Hypothalamus (tissue), 51 donors: Measurements from ENCODE around the gene SPTY2D1.
"Not testable (repeated sequence)": the region's sequence is repeated elsewhere in the genome, so short reads cannot be mapped to it uniquely, and the experiment has no call there.

ENCODE experiments used
- DNase-seq, 51 donors: peaks; one replicate each; lab custom pipeline; 2025; lab: John Stamatoyannopoulos, UW

Gene SPTY2D1, protein sequence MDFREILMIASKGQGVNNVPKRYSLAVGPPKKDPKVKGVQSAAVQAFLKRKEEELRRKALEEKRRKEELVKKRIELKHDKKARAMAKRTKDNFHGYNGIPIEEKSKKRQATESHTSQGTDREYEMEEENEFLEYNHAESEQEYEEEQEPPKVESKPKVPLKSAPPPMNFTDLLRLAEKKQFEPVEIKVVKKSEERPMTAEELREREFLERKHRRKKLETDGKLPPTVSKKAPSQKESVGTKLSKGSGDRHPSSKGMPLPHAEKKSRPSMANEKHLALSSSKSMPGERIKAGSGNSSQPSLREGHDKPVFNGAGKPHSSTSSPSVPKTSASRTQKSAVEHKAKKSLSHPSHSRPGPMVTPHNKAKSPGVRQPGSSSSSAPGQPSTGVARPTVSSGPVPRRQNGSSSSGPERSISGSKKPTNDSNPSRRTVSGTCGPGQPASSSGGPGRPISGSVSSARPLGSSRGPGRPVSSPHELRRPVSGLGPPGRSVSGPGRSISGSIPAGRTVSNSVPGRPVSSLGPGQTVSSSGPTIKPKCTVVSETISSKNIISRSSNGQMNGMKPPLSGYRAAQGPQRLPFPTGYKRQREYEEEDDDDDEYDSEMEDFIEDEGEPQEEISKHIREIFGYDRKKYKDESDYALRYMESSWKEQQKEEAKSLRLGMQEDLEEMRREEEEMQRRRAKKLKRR

DNA sequence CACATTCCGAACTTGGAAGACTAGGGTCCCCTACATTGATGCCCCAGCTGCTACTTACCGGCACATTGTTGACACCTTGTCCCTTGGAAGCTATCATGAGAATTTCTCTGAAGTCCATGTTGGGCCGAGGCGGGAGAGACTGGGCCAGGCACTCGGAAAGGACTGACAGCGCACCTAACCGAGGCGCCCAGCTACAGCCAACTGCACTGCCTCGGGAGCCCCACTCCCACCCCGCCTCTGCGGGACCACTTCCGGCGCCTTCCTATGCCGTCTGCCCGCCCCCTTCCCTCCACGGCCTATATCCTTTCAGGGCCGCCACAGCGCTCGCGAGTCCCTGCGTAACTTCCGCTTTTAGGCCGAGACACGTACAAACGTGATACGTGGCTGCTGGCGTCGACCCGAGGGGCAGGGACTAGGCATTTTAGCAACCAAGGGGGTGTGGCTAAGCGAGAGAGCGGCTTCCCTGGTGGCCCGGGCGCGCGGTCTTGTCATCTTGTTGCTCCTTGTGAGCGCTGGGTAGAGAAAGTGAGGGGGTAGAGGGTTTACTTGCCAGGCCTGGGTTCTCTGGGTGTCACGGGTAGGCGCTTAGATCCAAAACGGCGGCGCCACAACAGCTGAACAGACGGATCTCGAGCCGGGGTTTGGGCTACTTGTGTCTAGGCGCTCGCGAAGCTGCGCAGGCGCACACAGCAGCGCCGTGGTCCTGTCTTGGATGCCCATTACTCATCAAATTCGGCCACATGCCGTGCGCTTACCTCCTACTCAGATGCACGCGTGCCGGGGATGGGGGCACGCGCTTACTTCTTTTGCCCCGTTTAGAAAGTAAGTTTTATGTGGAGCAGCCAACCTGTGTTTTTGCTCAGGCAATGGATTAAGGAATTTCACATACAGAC lies at the start of gene SPTY2D1:
TSS of gene SPTY2D1 (minus strand) at position 203 of the 893 bp plus-strand sequence. CDS start at position 118, 85 bp downstream.
- DNase-seq: peak; percentile 82 to 99 (median 97)

DNA sequence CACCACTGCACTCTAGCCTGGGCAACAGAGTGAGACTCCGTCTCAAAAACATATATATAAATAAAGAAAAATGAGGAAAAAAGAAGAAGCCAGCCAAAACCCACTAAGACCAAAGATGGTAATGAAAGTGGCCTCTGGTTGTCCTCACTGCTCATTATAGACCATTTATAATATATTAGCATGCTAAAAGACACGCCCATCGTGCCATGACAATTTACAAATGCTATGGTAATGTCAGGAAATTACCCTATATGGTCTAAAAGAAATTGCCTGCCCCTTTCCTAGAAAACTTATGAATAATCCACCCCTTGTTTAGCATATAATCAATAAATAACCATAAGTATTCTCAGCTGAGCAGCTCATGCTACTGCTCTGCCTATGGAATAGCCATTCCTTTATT lies 48.3 kb upstream of the SPTY2D1 start:
- no peak for DNase-seq

DNA sequence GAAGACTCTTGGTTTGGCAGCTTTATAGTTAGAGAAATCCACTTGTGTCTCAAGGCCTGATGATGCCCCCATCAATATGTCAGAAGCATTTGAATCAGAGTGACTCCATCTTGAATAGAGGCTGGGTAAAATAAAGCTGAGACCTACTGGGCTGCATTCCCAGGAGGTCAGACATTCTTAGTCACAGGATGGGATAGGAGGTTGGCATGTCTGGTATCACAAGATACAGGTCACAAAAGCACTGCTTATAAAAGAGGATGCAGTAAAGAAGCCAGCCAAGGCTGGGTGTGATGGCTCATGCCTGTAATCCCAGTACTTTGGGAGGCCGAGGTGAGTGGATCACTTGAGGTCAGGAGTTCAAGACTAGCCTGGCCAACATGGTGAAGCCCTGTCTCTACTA lies 47.8 kb upstream of the SPTY2D1 start:
- not testable (repeated sequence) for DNase-seq

DNA sequence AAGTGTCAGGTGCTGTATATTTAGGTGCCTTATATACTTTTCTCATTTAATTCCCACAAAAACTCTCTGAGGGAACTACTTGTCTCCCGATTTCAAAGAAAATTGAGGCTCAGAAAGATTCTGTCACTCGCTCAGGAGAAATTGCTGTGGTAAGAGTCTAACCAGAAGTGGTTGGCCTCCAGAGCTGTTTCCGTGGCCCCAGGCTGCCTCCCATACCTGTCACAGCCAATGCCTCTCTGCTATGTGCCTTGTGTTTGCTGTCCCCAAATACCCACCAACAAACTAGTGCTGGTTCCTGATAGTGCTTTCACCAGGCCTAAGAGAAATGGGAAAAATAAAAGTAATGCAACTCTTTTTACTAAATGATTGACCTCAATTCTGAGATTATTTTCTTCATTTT lies 43.4 kb upstream of the SPTY2D1 start:
- DNase-seq: no peak

DNA sequence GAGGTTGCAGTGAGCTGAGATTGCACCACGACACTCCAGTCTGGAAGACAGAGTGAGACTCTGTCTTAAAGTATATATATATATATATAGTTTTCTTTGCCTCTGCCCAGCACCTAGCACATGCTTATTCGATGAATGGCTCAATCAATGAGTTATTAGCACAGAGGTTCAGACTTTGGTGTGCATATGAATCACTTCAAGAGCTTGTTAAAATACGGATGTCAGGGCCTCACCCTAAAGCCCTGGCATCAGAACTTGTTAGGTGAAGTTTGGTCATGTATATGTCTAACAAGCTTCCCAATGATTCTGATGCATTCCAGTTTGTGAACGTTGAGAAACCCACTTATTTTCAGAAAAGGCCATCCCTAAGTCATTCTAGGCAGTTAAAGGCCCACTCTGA lies 42.7 kb upstream of the SPTY2D1 start:
- DNase-seq: no peak

DNA sequence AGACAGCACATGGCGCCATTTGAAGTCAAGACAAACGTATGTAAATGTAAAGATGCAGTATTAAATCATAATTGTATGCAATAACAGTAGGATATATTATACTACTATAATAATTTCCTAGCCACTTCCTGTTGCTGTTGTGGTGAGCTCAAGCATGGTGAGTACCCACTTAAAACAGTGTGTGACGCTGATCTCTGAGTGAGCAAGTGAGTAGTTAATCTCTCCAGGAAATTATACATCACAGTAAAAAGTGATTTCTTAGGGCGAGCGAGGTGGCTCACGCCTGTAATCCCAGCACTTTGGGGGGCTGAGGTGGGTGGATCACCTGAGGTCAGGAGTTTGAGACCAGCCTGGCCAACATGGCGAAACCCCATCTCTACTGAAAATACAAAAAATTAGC lies 38.1 kb upstream of the SPTY2D1 start:
- DNase-seq: not testable (repeated sequence)

DNA sequence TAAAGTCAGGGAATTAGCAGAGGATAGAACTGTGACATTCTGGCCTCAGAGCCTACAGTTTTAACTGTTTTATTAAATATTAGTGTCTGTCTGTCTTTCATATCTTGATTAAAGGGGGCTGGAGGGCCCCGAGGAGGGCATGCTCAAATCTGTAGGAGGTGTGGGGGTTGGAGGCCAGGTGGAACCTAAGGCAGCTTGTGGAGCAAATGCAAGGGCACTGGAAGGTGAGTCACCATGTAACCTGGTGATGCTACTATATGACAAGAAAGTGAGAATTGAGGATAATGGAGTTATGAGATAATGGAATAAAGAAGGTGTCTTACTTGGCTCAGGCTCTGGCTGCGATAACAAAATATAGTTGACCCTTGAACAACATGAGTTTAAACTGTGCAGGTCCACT lies 37.1 kb upstream of the SPTY2D1 start:
- no peak for DNase-seq

DNA sequence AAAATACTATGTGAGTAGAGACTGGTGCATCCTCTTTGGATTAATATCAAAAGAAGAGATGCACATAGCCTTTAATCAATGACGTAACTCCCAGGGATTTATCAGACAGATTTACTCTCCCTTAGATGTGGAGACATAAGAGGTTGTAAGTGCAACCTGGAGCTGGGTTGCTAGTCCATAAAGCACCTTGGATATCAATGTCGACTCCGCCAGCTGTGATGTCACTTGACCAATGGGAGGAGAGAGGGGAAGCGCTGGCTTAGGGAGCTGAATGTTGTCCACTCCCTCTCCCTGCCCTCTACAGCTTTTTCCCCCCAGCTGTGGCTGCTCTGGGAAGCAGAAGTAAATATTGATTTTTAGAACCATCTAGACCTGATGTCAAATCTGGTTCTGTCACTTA lies 35.6 kb upstream of the SPTY2D1 start:
- DNase-seq: no peak

DNA sequence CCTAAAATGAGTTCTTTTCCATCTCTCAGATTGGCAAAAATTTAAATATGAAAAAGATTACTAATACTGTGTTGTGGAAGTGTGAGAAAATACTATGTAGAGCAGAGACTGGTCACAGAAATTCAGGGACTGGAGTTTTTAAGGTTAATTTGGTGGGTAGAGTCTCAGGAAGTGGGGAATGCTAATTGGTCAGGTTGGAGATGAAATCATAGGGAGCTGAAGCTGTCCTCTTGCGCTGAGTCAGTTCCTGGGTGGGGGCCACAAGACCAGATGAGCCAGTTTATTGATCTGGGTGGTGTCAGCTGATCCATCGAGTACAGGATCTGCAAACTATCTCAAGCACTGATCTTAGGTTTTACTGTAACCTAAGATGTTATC lies 35.1 kb upstream of the SPTY2D1 start:
- no peak for DNase-seq

DNA sequence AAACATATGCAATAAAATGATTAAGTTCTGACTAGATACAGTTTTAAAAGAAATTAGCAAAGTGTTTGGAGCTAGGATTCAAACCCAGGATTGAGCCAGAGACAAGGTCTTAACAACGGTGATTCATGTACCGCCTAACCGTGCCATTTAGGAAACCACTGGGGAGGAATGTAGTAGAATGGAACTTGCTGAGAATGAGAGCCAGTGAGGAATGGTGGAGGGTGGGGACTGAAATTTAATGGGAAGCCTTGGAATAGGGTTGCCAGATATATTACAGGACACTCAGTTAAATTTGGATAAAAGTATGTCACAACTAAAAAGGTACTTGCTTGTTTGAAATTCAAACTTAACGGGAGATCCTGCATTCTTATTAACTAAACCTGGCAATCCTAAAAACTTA lies 34.0 kb upstream of the SPTY2D1 start:
- DNase-seq: no peak

DNA sequence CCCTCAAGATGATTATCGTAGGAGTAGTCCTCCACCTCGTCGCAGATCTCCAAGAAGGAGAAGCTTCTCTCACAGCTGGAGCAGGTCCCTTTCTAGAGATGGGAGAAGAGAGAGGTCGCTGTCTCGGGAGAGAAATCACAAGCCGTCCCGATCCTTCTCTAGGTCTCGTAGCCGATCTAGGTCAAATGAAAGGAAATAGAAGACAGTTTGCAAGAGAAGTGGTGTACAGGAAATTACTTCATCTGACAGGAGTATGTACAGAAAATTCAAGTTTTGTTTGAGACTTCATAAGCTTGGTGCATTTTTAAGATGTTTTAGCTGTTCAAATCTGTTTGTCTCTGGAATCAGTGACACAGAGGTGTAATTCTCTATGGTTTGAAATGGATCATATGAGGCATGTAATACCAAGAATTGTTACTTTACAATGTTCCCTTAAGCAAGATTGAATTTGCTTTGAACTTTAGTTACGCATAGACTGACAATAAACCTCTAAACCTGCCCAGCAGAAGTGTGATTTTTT lies 31.3 kb upstream of the SPTY2D1 start:
- not testable (repeated sequence) for DNase-seq

DNA sequence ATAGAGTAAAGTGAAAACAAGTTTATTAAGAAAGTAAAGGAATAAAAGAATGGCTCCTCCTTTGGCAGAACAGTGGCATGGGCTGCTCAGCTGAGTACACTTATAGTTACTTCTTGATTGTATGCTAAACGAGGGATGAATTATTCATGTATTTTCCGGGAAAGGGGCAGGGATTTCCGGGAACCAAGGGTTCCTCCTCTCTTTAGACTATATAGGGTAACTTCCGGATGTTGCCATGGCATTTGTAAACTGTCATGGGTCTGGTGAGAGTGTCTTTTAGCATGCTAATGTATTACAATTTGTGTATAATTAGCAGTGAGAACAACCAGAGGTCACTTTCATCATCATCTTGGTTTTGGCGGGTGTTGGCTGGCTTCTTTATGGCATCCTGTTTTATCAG lies 23.5 kb upstream of the SPTY2D1 start:
- no peak for DNase-seq

DNA sequence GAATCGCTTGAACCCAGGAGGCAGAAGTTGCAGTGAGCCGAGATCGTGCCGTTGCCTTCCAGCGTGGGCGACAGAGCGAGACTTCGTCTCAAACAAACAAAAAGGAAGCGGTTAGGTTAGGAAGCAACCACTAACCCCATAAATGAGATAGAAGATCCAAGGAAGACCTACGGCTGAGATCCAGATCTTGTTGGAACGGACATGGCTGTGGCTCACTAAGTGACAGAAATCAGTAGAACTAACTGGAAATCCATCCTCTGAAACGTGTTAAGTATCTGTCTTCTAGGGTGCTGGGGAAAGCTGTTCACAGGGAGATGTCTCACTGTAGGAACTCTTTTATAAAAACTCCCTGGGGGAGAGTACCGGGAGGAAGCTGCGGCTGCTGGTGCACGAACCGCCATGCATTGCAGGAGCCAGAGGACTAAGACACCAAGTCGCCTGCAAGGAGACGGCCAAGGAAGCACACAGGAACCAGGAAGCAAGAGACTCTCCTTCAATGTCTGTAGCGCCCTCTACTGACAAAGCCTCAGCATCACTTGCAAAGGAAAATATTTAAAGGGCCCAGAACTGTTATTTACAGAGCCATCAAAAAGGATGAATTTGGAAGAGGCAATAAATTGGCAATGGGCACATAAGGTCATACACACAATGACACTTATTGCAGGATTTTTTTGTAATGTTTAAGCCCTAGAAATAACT lies 16.9 kb upstream of the SPTY2D1 start:
- no peak for DNase-seq

DNA sequence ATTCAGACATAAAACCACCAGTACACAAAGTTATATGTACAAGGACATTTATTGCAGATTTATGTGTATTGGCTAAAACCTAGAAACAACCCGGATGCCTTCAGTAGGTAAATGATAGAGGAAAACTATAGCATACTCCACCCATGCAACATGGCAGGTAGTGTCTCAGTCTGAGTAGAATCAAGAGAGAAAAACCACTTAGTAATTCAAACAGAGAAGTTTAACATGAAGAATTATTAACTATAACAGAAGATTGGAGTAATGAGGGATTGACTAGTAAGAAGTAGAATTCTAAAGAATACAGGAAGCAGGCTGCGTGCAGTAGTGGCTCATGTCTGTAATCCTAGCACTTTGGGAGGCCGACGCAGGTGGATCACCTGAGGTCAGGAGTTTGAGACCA lies 16.2 kb upstream of the SPTY2D1 start:
- no peak for DNase-seq

DNA sequence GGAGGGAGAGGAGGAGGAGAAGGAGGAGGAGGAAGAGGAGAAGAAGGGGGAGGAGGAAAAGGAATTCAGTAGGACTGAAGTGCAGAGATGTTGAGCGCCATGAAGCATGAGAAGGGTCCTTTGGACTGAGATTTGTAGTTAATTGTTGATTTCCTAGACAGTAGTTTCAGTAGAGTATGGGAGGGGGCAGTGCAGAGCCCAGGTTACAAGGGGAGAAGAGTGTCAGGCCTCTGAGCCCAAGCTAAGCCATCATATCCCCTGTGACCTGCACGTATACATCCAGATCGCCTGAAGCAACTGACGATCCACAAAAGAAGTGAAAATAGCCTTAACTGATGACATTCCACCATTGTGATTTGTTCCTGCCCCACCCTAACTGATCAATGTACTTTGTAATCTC lies 8.9 kb upstream of the SPTY2D1 start:
- not testable (repeated sequence) for DNase-seq

DNA sequence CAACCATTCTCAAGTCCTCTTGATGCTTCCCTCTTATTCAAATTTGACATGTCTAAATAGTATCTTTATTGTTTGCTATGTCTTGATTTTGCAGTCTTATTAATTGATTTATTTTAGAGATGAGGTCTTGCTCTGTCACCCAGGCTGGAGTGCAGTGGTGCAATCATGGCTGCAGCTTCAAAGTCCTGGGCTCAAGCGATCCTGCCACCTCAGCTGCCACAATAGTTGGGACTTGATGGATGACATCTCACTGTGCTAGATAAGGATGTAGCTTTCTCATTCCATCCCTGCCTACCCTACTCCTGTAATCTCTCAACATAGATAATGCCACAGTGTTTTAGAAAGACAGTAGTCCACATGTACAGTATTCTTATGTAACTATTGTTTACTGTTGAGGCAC lies 7.5 kb upstream of the SPTY2D1 start:
- no peak for DNase-seq

DNA sequence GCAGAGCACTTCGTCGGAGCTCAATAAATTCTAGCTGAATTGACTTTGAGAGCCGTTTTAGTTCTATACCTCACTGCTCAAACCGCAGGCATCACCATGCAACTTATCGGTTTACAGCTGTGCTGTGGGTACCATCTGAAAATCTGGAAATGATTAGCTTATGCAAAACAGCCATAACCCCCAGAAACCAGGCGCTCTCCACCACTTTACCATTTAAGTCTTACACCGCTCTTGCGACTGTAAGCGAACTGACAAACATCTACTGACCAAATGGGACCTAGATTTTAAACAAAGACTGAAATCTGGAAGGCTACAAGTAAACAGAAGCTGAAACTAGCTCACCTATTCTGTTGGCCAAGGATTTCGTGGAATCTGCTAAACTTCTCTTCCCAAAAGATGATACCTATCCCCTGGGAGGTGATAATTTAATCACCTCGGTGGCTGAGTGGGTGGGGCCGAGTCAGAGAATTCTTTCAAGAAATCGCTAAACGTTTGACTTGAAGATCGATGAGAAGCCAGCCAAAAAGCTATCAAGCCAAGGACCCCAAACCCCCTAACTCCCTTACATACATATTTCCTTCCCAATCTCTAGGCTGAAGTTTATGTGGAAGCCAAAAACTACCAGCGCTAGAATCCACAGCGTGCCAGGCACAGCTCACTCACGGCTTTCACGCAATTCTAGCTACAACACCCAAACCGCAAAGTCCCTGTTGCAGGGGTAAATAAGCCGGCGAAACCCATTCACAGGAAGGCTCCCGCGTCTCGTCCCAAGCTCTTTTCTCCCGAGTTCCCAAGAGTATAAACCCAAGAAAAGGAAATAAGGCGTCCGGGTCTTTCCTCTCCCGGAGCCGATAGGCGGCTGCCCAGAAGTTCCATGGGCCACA lies 644 bp downstream of the SPTY2D1 start:
- DNase-seq: peak in 5 of 51 donors; percentile 16 to 37 (median 28)

DNA sequence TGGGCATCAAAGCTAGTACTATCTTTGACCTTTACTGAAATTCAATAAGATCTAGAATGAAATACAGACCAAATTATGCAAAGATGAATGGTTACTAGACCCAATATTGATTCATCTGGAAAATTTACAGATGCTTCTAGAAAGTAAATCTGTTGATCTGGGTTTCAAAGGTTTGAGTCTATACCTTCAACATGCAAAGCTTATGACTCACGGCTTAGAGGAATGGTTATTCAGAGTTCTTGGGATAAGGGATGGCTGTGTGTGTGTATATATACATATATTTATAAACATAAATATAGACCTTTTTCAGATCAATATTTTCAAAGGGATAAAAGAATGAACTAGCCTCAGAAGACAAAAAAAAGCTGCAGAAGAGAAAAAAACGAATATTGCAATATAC lies 1.3 kb downstream of the SPTY2D1 start:
- DNase-seq: no peak

DNA sequence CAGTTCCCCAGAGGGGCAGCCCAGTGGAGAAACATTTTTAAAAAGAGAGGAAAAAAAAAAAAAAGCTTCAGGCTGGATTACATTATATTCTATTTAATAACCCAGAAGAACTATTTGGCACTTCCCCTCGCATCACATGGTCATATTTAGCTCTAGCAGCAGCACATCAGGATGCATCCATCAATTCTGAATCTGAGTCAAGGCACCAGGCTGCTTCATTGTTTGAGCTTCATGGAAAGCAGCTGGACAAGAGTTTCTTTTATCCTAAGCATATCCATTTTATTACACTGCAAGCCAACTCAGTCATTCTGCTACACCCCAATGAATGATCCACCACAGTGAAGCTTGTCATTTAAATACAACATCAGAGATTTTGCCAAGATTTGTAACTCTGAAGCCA lies 10.0 kb downstream of the SPTY2D1 start:
- no peak for DNase-seq
